ENCODE data around the gene CLDN6.

- TF ChIP-seq, protein P1, sequence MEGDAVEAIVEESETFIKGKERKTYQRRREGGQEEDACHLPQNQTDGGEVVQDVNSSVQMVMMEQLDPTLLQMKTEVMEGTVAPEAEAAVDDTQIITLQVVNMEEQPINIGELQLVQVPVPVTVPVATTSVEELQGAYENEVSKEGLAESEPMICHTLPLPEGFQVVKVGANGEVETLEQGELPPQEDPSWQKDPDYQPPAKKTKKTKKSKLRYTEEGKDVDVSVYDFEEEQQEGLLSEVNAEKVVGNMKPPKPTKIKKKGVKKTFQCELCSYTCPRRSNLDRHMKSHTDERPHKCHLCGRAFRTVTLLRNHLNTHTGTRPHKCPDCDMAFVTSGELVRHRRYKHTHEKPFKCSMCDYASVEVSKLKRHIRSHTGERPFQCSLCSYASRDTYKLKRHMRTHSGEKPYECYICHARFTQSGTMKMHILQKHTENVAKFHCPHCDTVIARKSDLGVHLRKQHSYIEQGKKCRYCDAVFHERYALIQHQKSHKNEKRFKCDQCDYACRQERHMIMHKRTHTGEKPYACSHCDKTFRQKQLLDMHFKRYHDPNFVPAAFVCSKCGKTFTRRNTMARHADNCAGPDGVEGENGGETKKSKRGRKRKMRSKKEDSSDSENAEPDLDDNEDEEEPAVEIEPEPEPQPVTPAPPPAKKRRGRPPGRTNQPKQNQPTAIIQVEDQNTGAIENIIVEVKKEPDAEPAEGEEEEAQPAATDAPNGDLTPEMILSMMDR (IDR thresholded peaks at IDR 0.05): no peak
- TF ChIP-seq POLR2A (IDR thresholded peaks at IDR 0.05): no peak
Observed at GRCh38 chr16:3035289-3035971, 17.4 kb upstream of the CLDN6 start.

All from adrenal gland (tissue), 5 donors.